ENCODE results near the gene CLDN18.

CLDN18 gene

GRCh38 chr3:138027821-138028220 is 17.9 kb downstream of the CLDN18 start:
- DNase-seq = no peak

- DNase-seq = no peak
Measured at GRCh38 chr3:138030734-138031280, 20.8 kb downstream of the CLDN18 start.

DNA sequence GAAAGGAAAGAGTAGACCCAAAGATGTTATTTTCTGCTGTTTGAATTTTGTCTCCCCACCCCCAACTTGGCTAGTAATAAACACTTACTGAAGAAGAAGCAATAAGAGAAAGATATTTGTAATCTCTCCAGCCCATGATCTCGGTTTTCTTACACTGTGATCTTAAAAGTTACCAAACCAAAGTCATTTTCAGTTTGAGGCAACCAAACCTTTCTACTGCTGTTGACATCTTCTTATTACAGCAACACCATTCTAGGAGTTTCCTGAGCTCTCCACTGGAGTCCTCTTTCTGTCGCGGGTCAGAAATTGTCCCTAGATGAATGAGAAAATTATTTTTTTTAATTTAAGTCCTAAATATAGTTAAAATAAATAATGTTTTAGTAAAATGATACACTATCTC is 21.6 kb downstream of the CLDN18 start:
- no peak for DNase-seq

GRCh38 chr3:138032567-138032966 is 22.6 kb downstream of the CLDN18 start:
- no peak for DNase-seq

GRCh38 chr3:138033202-138033691 is 23.3 kb downstream of the CLDN18 start:
- no peak for DNase-seq

DNA sequence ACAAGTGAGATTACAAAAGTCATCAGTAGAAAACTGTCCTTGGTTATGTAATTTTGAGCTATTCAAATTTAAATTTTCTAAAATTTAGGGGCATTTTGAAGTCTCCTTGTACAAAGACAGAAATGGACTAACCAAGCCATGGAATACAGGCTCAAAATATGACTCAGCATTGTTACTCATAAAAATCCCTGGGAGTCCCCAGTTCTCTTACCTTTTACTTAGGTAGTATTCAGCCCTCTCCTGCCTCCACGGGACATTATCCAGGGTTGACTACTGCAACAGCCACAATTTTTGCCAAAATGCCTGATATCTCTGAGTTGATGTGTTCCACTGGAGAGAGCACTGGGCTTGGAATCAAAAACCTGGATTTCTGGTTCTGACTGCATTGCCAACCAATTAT is 25.0 kb downstream of the CLDN18 start:
- no peak for DNase-seq

- no peak for DNase-seq
Measured at GRCh38 chr3:138036572-138036971, 26.6 kb downstream of the CLDN18 start.

DNA sequence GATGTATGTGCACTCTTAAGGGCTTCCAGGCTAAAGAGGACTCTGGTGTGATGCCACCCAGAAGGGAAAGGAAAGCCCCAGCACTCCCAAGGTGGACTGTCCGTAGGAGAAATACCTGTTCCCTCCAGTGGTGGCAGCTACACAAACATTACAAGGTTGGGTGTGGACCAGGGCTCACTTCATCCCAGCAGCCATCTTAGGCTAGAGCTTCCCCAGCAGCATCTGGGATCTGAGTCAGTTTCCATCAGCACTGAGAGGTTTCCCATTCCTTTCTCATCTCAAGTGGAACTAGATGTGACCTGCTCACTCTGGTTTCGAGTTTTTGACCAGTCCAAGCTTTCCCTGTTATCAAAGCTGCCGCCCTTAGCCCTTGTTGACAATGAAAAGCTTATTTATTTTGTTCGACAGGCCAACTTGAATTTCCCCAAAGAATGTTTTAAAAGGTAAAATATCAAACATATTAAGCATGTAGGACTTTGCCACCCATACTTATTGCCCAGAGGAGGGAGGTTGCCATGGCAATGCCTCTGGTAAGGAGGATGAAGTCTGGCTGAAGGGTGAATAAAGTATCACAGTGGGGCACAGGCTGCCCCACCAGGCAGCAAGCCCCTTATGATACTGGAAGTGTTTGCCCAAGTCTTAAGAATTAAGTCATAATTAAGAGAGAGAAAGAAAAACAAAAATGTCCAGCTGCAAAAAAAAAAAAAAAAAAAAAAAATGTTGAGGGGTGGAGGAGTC is 28.9 kb downstream of the CLDN18 start:
- DNase-seq = no peak

DNA sequence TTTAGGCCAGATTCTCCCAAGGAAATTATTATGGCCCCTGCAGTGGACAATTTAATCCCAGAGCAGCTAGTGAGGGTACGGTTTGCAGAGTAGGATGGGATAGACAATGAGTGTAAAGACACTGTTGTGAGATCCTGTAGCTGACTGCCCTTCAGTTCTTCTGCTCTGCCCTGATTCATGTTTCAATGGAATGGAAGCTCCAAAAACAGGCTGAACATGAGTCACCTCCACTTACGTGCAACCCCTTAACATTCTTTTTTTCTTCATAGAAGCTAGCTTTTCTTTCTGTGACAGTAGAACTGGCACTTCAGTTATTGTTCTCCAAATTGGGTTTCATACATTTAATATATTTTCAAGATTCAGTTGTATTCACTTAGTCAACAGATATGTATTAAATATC is 32.1 kb downstream of the CLDN18 start:
- DNase-seq = no peak

DNA sequence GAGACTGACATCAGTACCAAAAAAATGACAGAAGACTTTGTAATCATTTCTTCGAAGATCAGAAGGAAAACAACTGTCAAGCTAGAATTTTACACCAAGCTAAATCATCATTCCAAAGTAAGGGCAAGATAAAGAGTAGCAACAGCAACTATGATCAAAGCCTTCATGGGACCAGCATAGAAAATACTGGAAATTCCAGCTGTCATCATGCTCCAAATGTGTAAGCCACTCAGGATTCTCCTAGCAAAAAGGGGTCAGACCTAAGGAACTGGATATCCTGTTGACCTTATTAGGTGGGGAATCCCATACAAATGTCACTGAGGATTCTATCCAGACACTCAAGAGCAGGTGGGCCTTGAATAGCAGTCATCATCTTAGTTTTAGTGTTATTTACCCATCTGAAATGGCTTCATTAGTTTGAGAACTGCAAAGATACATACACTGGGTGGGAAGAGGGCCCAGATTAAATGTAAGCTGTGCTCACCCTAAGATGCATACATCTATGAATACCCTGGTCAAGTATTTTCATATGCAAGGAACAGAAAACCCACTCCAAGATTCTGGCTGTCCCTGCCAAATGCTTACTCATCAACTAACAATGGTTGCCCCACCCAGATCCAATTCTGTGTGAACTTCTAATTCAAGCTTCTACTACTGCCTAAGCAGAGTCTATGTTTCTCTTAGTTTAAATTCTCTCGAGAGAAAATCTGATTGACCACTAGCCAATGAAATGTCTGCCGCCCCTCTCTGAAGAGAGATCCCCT is 33.5 kb downstream of the CLDN18 start:
- DNase-seq = no peak

- DNase-seq = no peak
Measured at GRCh38 chr3:138046085-138046484, 36.1 kb downstream of the CLDN18 start.

DNA sequence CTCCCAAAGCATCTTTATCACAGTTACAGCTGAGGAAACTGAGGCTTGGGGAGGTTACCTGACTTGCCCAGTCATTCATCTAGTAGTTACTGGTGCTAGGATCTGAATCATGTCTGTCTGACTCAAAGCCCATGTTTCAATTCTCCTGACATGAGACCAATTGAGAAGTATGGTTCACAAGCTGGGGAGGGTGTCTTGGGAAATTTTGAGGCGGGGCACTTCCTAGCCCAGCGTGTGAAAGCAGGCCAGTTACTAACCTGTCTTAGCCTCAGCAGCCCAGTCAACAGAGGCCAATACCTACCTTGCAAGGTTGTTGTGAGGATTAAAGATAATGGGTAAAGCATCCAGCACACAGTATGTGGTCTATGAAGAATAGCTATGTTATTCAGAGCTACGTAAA is 37.0 kb downstream of the CLDN18 start:
- DNase-seq = no peak

GRCh38 chr3:138047596-138048158 is 37.7 kb downstream of the CLDN18 start:
- no peak for DNase-seq

DNA sequence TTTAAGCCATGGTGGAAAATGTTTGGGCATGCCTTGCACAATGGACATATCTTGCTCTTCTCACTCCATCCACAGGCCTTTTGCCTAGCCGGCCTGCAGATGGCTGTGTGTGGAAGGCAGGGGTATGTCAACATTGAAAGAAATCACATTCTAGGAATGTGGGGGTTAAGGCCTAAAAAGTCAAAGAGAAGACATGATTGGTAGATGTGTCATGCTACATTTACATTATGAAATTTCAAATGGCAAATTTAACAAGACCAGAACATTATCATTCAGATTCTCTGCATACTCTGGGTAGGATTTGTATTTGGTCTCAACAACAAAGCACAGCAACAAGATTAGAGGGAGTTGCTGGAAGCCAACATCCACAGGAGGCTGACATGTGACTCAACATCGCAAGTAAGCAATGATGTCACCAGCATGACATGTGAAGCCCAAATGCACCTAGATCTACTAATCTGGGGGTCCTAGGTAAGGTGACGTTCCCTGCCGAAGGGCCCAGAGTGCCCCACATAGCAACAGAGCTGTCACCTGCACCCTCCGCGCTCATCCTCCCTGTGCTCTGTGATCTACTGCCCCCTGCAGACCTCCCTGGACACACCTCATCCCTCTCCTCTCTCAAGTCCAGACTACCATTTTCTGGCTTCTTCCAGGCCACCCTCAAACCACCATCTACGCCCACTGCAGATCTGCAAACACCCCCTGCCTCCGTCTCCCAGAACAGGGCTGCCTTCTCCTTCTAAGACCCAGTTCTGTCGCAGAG is 39.4 kb downstream of the CLDN18 start:
- no peak for DNase-seq

DNA sequence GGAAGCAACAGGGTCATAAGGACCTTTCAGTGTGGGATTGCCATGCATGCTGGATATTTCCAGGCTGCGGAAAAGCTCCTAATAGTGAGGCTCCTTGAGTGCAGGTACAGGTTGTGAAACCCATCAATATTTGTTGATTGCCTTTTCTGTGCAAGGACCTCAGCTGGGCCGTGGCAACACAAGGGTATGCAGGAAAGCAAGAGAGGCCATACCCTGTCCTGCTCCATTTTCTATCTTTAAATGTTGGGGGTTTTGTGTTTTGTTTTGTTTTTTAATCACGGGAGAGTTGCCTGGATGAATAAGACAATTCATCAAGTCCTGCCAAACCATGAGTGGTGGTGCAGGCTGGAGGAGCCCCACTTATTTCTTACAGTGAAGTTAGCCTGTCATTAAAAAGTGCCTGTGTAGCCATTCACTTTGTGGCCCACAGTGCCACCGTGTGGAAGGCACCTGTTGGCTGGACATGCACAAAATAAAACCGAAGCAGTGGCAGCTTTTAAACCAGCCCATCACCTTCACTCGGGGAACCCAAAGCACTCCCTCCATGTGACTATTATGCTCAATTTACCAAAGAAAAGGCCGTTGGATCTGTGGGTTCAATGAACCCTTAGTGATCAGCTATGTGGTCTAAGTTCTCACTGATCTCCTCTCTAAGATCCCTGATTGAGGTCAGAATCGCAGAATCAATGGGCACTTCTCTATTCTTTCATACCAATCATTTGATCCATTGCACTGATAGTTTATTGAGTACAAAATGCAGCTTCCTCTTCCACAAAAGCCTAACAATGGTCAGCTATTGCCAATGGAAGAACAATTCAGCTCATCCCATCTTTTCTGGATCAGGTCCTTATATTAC is 42.2 kb downstream of the CLDN18 start:
- peak in 1 of 14 donors; percentile 4 for DNase-seq

GRCh38 chr3:138054057-138054456 is 44.1 kb downstream of the CLDN18 start:
- DNase-seq = no peak

- no peak for DNase-seq
Measured at GRCh38 chr3:138057384-138057783, 47.4 kb downstream of the CLDN18 start.

DNA sequence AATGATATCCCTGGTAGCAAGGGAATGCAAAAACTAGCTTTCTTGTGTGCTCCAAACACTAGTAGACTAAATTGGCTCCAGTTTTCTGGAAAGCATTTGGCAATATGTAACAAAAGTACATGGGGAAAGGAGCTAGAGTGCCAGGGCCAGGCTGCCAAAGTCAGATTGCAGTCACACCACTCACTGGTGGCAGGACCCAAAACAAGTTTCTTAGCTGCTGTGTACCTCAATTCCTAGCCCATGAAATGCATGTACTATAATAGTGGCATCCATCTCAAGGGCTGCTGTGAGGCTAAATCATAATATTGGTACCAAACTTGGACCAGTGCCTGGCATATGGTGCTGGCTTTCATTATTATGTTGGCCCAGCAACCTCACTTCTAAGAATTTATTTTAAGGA is 49.3 kb downstream of the CLDN18 start:
- no peak for DNase-seq

DNA sequence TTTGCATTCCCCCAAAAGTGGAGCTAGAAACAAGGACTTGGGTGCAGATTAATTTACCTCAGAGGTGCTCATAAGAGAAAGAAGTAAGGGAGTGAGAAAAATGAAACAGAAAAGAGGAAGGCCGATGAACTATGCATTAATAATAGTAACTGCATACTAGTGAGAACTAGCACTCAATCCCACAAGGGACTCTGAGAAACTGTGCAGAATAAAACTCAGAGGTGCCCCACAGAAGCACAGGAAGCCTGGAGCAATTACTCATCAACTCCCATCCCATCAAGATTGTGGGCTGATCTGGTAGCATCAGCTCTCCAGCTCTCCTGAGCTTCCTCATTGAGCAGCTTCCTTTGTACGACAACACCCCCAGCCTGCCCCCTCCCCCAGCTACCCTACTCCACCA is 50.8 kb downstream of the CLDN18 start:
- DNase-seq = no peak

GRCh38 chr3:138062037-138062436 is 52.1 kb downstream of the CLDN18 start:
- DNase-seq = no peak

- no peak for DNase-seq
Measured at GRCh38 chr3:138062626-138063025, 52.7 kb downstream of the CLDN18 start.

GRCh38 chr3:138063416-138063815 is 53.5 kb downstream of the CLDN18 start:
- DNase-seq = no peak

All from C1 segment of cervical spinal cord (tissue), 14 donors.